A549 (cell line): ENCODE data around the gene IQGAP2. TPM values are rescaled to one million over a fixed set of nuclear protein-coding genes. Genes with fewer than 3 reads are reported as not detected.

ENCODE experiments used
- ATAC-seq, 2 experiments: fragments of 200-7000 bp in 1 of 2; fragments of >200 bp in 1 of 2; cut with Nextera tagmentation in 1 of 2; cut with Tn5 transposase in 1 of 2; 3 replicates each; pipeline versions ENCODE4 v1.8.0 to v1.9.1; 2018 to 2020; ENCODE audit warnings: mild to moderate bottlenecking in 1 of 2, moderate library complexity in 1 of 2
- CTCF ChIA-PET: fragments of 300-600 bp; sonication (Branson Sonifier 250); formaldehyde crosslinking; extraction: SDS; loops from one replicate; lab custom pipeline; 2021; ENCODE audit warnings: antibody characterized with exemption, inconsistent platforms; lab: Yijun Ruan, JAX
- POLR2A ChIA-PET: fragments of 350-600 bp; formaldehyde crosslinking; extraction: SDS; loops from one replicate; lab custom pipeline; 2021; ENCODE audit warnings: antibody characterized with exemption, inconsistent platforms; lab: Yijun Ruan, JAX
- DNase-seq, 2 experiments: peaks; one replicate each; pipeline versions ENCODE4 v3.0.0 to v3.0.0-alpha.2; 2011 to 2016; ENCODE audit warnings: low read depth in 1 of 2, low spot score in 1 of 2
- FAIRE-seq: peaks from 2 replicates; lab custom pipeline; 2011; peaks lifted over from hg19 to GRCh38; lab: Jason Lieb, UNC
- H3K27ac ChIP-seq, 2 experiments: fragments of >200 bp; sonication (Bioruptor Twin); formaldehyde crosslinking; 3 replicates each; pipeline ENCODE4 v1.5.1; 2016 to 2017
- H3K4me1 ChIP-seq: fragments of >200 bp; sonication (Bioruptor Twin); formaldehyde crosslinking; 3 replicates; pipeline ENCODE4 v1.6.1; 2016
- H3K4me2 ChIP-seq: fragments of >200 bp; sonication (Bioruptor Twin); formaldehyde crosslinking; 3 replicates; pipeline ENCODE4 v1.6.1; 2016
- H3K4me3 ChIP-seq: fragments of >200 bp; sonication (Bioruptor Twin); formaldehyde crosslinking; 3 replicates; pipeline ENCODE4 v1.5.1; 2016
- H3K9me3 ChIP-seq: fragments of >200 bp; sonication (Bioruptor Twin); formaldehyde crosslinking; 3 replicates; pipeline ENCODE4 v1.6.1; 2016
- CBX2 ChIP-seq: fragments of 200-600 bp; sonication (generic); IDR thresholded peaks from 2 replicates; pipeline ENCODE4 v1.6.1; 2016; ENCODE audit warnings: low read depth, mild to moderate bottlenecking, borderline replicate concordance
- EHF ChIP-seq: fragments of 250-450 bp; sonication (Bioruptor Pico); IDR thresholded peaks from 2 replicates; pipeline ENCODE4 v1.5.0; 2020; ENCODE audit warnings: mild to moderate bottlenecking
- EP300 ChIP-seq, 2 experiments: fragments of >200 bp; sonication (Bioruptor Twin); formaldehyde crosslinking; IDR thresholded peaks; 2 replicates in 1 of 2; 3 replicates in 1 of 2; pipeline ENCODE4 v1.6.1; 2016 to 2017
- FOSB ChIP-seq: fragments of 250-450 bp; sonication (Bioruptor Pico); IDR thresholded peaks from 2 replicates; pipeline ENCODE4 v1.5.0; 2020; ENCODE audit warnings: mild to moderate bottlenecking, moderate library complexity
- FOSL2 ChIP-seq, 2 experiments: fragments of 450-650 bp in 1 of 2; fragments of >200 bp in 1 of 2; sonication (Bioruptor Twin) in 1 of 2; formaldehyde crosslinking; IDR thresholded peaks; 2 replicates each; pipeline versions ENCODE4 v1.5.0 to v1.6.1; 2016 to 2020; ENCODE audit warnings: mild to moderate bottlenecking in 1 of 2, moderate library complexity in 1 of 2
- FOXS1 ChIP-seq: fragments of 250-450 bp; sonication (Bioruptor Pico); IDR thresholded peaks from 2 replicates; pipeline ENCODE4 v1.5.0; 2020; ENCODE audit warnings: mild to moderate bottlenecking, moderate library complexity
- KDM1A ChIP-seq: fragments of 200-600 bp; sonication (generic); IDR thresholded peaks from 2 replicates; pipeline ENCODE4 v1.6.1; 2016; ENCODE audit warnings: low read depth, mild to moderate bottlenecking
- KDM5A ChIP-seq: fragments of 200-600 bp; sonication (generic); IDR thresholded peaks from 2 replicates; pipeline ENCODE4 v1.6.1; 2016; ENCODE audit warnings: antibody characterized with exemption, mild to moderate bottlenecking
- MAFK ChIP-seq: fragments of 450-650 bp; IDR thresholded peaks from 2 replicates; pipeline ENCODE4 v1.6.1; 2014; ENCODE audit not compliant: partially characterized antibody
- NPAS2 ChIP-seq: fragments of 250-450 bp; sonication (Bioruptor Pico); IDR thresholded peaks from 2 replicates; pipeline ENCODE4 v1.8.0; 2022; ENCODE audit warnings: mild to moderate bottlenecking, moderate library complexity, borderline replicate concordance
- NR3C1 ChIP-seq: fragments of >200 bp; sonication (Bioruptor Twin); formaldehyde crosslinking; IDR thresholded peaks from 3 replicates; pipeline ENCODE4 v1.6.1; 2017
- RFX5 ChIP-seq: fragments of 450-650 bp; IDR thresholded peaks from 2 replicates; pipeline ENCODE4 v1.7.1; 2014; ENCODE audit warnings: antibody characterized with exemption, mild to moderate bottlenecking, moderate library complexity
- WGBS: methylation state at CpG from one replicate; pipeline ENCODE4 v1.1.6; 2017; ENCODE audit errors: missing lambda C conversion rate; 5-methylcytosine and 5-hydroxymethylcytosine counted together
- polyA plus RNA-seq, 4 experiments: library from polyadenylated mRNA; depleted of rRNA in 3 of 4; stranded (reverse); fragments of >200 nt; fragmentation: RNase III in 1 of 4; extraction: RNeasy Plus Mini Kit Qiagen cat#74134 plus additional on column Dnase treatment in 1 of 4; gene quantifications; 2 replicates in 3 of 4; 3 replicates in 1 of 4; pipeline ENCODE4 v1.2.3, GENCODE V29; 2011 to 2017
- TF ChIP-seq, protein P1 (sequence below): fragments of 200-600 bp; sonication (generic); IDR thresholded peaks from 2 replicates; pipeline ENCODE4 v1.6.1; 2016; ENCODE audit warnings: antibody characterized with exemption, mild to moderate bottlenecking, moderate library complexity
- TF ChIP-seq, protein P2 (sequence below): IDR thresholded peaks from 2 replicates; pipeline ENCODE4 v1.6.1; 2012
- TF ChIP-seq, protein P3 (sequence below): fragments of 150-350 bp; IDR thresholded peaks from 2 replicates; pipeline ENCODE4 v1.6.1; 2014; ENCODE audit warnings: low read depth, mild to moderate bottlenecking, low read length

The IQGAP2 gene
- polyA plus RNA-seq, 2 of the 4 experiments (the other 2 are of a cell fraction) = 5.3 to 10.1 TPM

DNA sequence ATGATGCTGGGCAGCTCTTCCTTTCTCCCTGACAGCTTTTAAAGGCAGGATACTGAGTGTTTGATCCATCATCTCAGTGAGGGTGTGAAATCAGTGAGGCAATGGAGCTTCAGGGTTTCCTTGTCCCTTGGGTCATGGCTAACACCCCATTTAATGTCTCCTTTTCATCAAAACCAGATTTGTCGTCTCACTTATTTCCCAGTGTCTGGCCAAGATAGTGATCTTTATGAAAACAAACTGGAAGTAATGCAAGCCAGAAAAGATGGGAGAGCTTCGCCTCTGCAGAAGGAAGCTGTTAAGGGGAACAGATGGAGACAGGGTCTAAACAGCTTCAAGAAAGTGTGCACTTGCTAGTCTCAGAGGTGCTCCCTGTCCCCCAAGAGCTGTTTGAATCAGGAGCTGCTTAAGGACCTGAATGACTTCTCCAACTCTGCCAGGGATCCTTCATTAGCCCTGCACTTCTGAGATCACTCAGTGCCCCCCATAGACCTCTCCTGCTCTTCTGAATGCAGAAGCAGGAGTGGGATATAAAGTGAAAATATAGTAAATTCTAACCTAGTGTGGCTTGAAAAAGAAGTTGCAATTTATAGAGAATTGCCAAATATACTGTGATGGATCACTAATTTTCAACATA lies 124.0 kb downstream of the IQGAP2 start (continued):
- TF ChIP-seq, protein P1, sequence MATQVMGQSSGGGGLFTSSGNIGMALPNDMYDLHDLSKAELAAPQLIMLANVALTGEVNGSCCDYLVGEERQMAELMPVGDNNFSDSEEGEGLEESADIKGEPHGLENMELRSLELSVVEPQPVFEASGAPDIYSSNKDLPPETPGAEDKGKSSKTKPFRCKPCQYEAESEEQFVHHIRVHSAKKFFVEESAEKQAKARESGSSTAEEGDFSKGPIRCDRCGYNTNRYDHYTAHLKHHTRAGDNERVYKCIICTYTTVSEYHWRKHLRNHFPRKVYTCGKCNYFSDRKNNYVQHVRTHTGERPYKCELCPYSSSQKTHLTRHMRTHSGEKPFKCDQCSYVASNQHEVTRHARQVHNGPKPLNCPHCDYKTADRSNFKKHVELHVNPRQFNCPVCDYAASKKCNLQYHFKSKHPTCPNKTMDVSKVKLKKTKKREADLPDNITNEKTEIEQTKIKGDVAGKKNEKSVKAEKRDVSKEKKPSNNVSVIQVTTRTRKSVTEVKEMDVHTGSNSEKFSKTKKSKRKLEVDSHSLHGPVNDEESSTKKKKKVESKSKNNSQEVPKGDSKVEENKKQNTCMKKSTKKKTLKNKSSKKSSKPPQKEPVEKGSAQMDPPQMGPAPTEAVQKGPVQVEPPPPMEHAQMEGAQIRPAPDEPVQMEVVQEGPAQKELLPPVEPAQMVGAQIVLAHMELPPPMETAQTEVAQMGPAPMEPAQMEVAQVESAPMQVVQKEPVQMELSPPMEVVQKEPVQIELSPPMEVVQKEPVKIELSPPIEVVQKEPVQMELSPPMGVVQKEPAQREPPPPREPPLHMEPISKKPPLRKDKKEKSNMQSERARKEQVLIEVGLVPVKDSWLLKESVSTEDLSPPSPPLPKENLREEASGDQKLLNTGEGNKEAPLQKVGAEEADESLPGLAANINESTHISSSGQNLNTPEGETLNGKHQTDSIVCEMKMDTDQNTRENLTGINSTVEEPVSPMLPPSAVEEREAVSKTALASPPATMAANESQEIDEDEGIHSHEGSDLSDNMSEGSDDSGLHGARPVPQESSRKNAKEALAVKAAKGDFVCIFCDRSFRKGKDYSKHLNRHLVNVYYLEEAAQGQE = no peak
- TF ChIP-seq EP300 (IDR thresholded peaks at IDR 0.05) (no peak), FOSL2 (IDR thresholded peaks at IDR 0.05) (no peak), FOSL2 (CRISPR knock-in tag; IDR thresholded peaks at IDR 0.05) (no peak), NR3C1 (no peak), EHF (CRISPR knock-in tag) (no peak)
- TF ChIP-seq, protein P2, sequence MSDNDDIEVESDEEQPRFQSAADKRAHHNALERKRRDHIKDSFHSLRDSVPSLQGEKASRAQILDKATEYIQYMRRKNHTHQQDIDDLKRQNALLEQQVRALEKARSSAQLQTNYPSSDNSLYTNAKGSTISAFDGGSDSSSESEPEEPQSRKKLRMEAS = no peak
- TF ChIP-seq, protein P3, sequence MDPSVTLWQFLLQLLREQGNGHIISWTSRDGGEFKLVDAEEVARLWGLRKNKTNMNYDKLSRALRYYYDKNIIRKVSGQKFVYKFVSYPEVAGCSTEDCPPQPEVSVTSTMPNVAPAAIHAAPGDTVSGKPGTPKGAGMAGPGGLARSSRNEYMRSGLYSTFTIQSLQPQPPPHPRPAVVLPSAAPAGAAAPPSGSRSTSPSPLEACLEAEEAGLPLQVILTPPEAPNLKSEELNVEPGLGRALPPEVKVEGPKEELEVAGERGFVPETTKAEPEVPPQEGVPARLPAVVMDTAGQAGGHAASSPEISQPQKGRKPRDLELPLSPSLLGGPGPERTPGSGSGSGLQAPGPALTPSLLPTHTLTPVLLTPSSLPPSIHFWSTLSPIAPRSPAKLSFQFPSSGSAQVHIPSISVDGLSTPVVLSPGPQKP = no peak

DNA sequence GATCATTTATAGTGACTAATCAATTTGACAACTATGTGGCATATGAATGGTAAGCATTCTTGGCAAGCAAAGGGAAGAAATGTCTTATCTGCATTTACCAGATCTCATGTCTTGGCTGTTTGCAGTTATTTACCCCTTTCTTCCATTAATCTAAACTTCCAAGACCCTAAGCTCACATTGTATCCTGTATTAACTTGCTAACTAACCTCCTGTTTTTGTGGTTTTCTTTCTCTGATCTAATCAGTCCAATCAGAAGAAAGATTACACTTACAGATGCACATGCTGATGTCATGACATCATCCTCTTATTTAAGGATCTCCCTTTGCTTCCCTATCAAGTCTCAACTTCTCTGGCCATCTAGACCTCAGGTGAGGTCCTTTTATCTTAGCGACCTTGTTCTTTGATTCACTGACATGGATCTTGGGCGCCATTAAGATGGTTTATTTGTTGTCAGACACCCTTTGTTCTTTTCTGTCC lies 124.6 kb downstream of the IQGAP2 start:
- no peak for ATAC-seq
- TF ChIP-seq FOSB = no peak
- TF ChIP-seq NPAS2 = no peak
- no peak for TF ChIP-seq KDM1A
- TF ChIP-seq EP300 (IDR thresholded peaks at IDR 0.05) = no peak
- TF ChIP-seq MAFK = no peak
- no peak for TF ChIP-seq KDM5A
- DNase-seq = no peak
- Histone ChIP-seq H3K4me1 (peaks cover under 1% of the 10 kb centered on the region; the same call in 1 of the 3 replicates), H3K9me3 (no peaks in the 10 kb centered on the region), H3K4me3 (no peak overlapping the region), H3K4me2 (no peak overlapping the region), H3K27ac (no peak overlapping the region)
- ChIA-PET POLR2A (no interaction called here), CTCF (no interaction called here)
- no peak for FAIRE-seq
- 36% methylated on average over 2 of the region's 2 CpGs for WGBS

DNA sequence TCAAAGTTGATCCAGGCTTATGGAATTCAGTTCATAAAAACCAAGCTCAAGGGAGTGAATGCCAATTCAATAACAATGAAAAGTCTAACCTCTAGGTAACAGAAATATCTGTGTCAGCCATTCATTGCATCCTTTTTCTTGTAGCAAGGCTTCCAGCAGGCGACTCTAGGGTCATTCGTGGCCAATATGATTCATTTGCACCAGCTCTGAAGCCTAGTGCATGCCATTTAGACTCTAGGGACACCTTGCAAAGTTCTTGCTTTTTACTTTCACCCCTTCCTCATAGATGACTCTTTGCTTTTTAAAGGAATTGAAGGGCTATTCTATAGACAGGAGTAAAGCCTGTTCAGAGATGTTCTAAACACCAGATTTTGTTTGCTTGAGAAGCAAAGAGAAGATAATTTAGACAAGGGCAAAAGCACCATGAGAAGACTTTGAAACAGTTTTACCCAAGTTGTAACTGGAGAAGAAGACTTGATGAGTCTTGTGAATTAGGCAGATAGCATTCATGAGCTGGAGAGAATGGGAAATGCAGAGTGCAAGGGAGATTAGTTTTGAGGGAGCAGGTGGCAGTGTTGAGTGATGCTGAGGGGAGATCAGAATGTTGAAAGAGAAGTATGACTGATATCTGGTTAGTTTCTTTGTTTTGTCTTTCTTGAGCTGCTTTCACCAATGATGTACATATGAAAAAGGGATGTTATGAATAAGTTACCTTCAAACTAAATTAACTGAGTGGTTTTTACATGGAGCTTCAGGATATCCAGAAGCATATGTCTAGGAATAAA lies 125.7 kb downstream of the IQGAP2 start:
- ATAC-seq (no peak), FAIRE-seq (no peak), DNase-seq (no peak)
- POLR2A ChIA-PET = no interaction called here
- Histone ChIP-seq H3K4me1 (no peaks in the 10 kb centered on the region), H3K9me3 (no peaks in the 10 kb centered on the region), H3K4me3 (no peak overlapping the region), H3K4me2 (no peak overlapping the region), H3K27ac (no peak overlapping the region)
- no peak for TF ChIP-seq CBX2
- TF ChIP-seq FOXS1 (CRISPR knock-in tag) = no peak
- no peak for TF ChIP-seq RFX5
- CTCF ChIA-PET = interaction anchor here (1.0 kb wide), 1 partner anchor 125 kb away, joined by 3 read pairs; no protein-coding TSS in a partner anchor
- 32% methylated on average over 2 of the region's 2 CpGs for WGBS
